ENCODE data around the gene RING1. TPM values are rescaled to one million over a fixed set of nuclear protein-coding genes. Genes with fewer than 3 reads are reported as not detected.

RING1 gene
- 10 to 100 TPM in 11 of 12 donors, not detected in 1; 25.4 to 54.2 (median 29.2) TPM for polyA plus RNA-seq (ENCODE audit: insufficient read length in 12 of 12)
- long read RNA-seq, donor 1, transcript RING1-201 (7 exons, 1,752 nt): major isoform, 16 of 32 reads
- long read RNA-seq, donor 1, partial matches to known transcripts: 16 of 32 reads
- long read RNA-seq, donor 1, other reads (novel, unspliced or antisense): 0 of 32 reads
- long read RNA-seq, donor 2, transcript RING1-201 (7 exons, 1,752 nt): major isoform, 5 of 14 reads
- long read RNA-seq, donor 2, partial matches to known transcripts: 9 of 14 reads
- long read RNA-seq, donor 2, other reads (novel, unspliced or antisense): 0 of 14 reads
- long read RNA-seq, donor 3, transcript RING1-201 (7 exons, 1,752 nt): major isoform, 5 of 5 reads
- long read RNA-seq, donor 3, partial matches to known transcripts: 0 of 5 reads
- long read RNA-seq, donor 3, other reads (novel, unspliced or antisense): 0 of 5 reads
- long read RNA-seq, donor 4, transcript RING1-201 (7 exons, 1,752 nt): major isoform, 5 of 5 reads
- long read RNA-seq, donor 4, partial matches to known transcripts: 0 of 5 reads
- long read RNA-seq, donor 4, other reads (novel, unspliced or antisense): 0 of 5 reads
- long read RNA-seq, donor 5, transcript RING1-201 (7 exons, 1,752 nt): major isoform, 13 of 14 reads
- long read RNA-seq, donor 5, partial matches to known transcripts: 0 of 14 reads
- long read RNA-seq, donor 5, other reads (novel, unspliced or antisense): 0 of 14 reads
- long read RNA-seq, donor 6, partial matches to known transcripts: 0 of 1 reads
- long read RNA-seq, donor 6, other reads (novel, unspliced or antisense): 0 of 1 reads
- long read RNA-seq, donor 7, partial matches to known transcripts: 0 of 4 reads
- long read RNA-seq, donor 7, other reads (novel, unspliced or antisense): 0 of 4 reads
- long read RNA-seq, donor 8, transcript RING1-201 (7 exons, 1,752 nt): major isoform, 9 of 14 reads
- long read RNA-seq, donor 8, partial matches to known transcripts: 5 of 14 reads
- long read RNA-seq, donor 8, other reads (novel, unspliced or antisense): 0 of 14 reads
- long read RNA-seq, donor 9, transcript RING1-201 (7 exons, 1,752 nt): major isoform, 5 of 5 reads
- long read RNA-seq, donor 9, partial matches to known transcripts: 0 of 5 reads
- long read RNA-seq, donor 9, other reads (novel, unspliced or antisense): 0 of 5 reads
- long read RNA-seq, donor 10, transcript RING1-201 (7 exons, 1,752 nt): major isoform, 7 of 7 reads
- long read RNA-seq, donor 10, partial matches to known transcripts: 0 of 7 reads
- long read RNA-seq, donor 10, other reads (novel, unspliced or antisense): 0 of 7 reads
- long read RNA-seq, donor 11, transcript RING1-201 (7 exons, 1,752 nt): major isoform, 6 of 6 reads
- long read RNA-seq, donor 11, partial matches to known transcripts: 0 of 6 reads
- long read RNA-seq, donor 11, other reads (novel, unspliced or antisense): 0 of 6 reads

DNA sequence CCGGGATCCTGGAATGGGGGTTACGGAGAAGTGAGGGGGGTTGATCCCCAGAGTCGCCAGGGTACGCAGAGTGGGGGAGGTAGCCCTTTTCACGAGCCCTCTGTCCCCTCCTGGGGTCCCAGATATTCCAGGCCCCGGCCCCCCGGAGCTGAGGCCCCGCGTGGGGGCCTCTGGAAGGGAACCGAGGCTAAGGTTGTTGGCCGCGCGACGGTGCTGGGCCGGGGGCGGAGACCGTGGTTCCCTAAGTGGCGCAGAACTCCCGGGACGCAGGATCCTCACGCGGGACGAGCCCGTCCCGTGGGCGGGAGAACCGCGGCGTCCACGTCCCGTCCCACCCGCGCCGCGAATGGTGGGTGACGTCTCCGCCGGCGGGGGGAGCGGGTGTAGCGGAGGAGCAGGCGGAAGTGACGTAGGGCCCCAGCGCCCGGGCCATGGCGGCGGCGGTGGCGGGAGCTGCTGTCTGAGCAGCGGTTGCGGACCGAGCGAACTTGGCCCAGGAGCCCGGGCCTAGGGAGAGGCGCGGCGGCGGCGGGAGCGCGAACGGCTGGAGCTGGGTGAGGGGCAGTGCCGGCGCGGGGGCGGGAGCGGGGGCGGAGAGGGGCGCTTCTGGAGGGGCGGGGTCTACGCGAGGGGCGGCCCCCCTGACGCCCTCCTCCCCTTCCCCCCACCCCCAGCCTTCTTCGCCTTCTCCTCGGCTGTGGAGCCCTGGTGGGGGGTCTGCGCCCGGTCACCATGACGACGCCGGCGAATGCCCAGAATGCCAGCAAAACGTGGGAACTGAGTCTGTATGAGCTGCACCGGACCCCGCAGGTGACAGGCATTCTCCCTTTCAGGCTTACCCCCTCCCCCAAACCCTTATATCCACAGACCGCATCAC lies at the start of gene RING1:
Gene RING1 (plus strand): TSS at position 410 of the 877 bp plus-strand sequence. CDS start 323 bp downstream, at position 733.
- DNase-seq: peak; percentile 87

- no peak for DNase-seq
Observed at GRCh38 chr6:33160096-33160495, 48.2 kb upstream of the RING1 start.

- peak; percentile 66 for DNase-seq
Observed at GRCh38 chr6:33160728-33161344, 47.5 kb upstream of the RING1 start.

GRCh38 chr6:33161354-33162331 lies 46.7 kb upstream of the RING1 start:
- peak; percentile 81 for DNase-seq

- DNase-seq: no peak
Observed at GRCh38 chr6:33163540-33163939, 44.8 kb upstream of the RING1 start.

GRCh38 chr6:33164176-33164575 lies 44.1 kb upstream of the RING1 start:
- DNase-seq: no peak

DNA sequence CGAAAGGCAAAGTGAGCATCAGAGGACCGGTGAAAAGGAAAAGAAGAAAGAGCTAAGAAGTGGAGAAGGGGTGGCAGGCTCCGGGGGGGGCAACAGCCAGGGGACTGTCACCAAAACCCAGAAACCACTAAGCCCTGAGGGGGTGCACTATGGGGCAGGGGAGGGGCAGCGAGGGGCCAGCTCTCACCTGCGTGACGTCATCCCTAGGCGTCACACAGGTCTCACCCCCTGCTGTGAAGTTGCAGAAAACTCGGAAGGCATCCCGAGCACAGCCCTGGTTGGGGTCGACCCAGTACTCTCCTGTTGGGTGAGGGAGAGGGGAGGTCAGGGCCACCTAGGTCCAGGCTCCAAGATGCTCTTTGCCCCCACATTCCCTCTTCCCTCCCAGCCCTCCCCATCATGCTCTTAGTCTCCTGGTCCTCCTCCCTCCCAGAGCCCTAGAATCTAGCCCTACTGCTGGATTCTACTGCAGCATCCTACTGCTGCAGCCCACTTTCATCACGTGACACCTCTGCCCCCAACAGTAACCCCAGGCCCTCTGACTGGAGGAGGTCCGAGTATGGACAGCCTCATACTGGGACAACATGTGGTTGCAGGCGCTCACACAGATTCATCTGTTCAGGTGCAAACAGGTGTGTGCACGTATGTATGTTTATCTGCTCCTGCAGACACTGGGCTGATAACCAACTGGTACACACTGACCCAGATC lies 43.5 kb upstream of the RING1 start:
- no peak for DNase-seq

GRCh38 chr6:33165581-33166258 lies 42.6 kb upstream of the RING1 start:
- DNase-seq: no peak

DNA sequence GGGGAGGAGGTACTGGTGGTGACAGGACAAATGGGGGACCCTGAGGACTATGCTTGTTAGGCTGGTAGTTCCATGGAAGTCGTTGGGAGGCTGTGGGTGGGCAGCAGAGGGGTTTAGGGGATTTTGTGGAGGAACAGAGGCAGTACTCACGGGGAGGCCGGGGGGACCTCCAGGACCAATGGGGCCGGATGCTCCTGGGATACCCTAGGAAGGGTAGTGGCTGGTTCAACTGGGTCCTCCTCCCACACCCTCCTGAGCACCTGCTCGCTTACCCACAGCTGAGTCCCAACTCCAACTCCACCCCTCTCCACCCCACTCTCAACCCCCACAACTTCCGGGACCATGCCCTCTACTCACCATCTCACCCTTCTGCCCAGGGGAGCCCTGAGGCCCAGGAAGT lies 41.9 kb upstream of the RING1 start:
- no peak for DNase-seq

- no peak for DNase-seq
Observed at GRCh38 chr6:33166811-33167210, 41.5 kb upstream of the RING1 start.

GRCh38 chr6:33167374-33168283 lies 40.7 kb upstream of the RING1 start:
- DNase-seq: no peak

GRCh38 chr6:33168284-33168601 lies 40.1 kb upstream of the RING1 start:
- no peak for DNase-seq

DNA sequence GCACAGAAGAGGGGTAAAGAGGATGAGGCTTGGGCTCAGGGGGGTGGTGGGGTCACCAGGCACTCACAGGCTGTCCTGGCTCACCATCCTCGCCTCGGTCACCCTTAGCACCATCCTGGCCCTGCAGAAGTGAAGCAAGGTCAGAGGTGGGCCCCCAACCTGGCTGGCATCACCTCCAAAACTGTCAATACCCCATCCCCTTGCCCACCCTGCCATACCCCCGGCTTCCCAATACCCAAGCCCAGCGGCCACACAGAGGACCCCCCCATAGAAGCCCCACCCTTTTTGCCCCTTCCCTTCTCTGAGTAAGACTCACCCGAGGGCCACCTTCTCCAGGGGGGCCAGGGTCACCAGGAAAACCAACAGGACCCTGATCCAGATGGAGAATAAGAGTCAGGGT lies 39.7 kb upstream of the RING1 start:
- no peak for DNase-seq

GRCh38 chr6:33169291-33170175 lies 38.8 kb upstream of the RING1 start:
- DNase-seq: no peak

Measured in muscle of arm (tissue), 14 donors.